ENCODE measurements around the gene RPS10. TPM values are rescaled to one million over a fixed set of nuclear protein-coding genes. Genes with fewer than 3 reads are reported as not detected.
A peak's percentile ranks its signal among the peaks of the same experiment; 100 is the strongest.

RPS10 gene
- polyA plus RNA-seq, 1 donor from 2014 or later: 3,258 TPM

- Histone ChIP-seq H2AFZ (ENCODE audit: low read depth, low read length) (peak overlapping the region; percentile 22), H3K79me2 (replicated peaks; ENCODE audit: insufficient read depth, low read length) (peaks cover 49% of the 10 kb centered on the region), H3K9me2 (ENCODE audit: insufficient read depth, low read length) (no peaks in the 10 kb centered on the region), H3K4me3 (ENCODE audit: low read length) (peak overlapping the region; percentile 97), H3K4me2 (ENCODE audit: low read length) (peak overlapping the region; percentile 83), H3F3A (ENCODE audit: insufficient read depth, low read length, poor library complexity, severe bottlenecking) (no peaks in the 10 kb centered on the region), H3K27me3 (ENCODE audit: insufficient read depth, low read depth, low read length) (no peaks in the 10 kb centered on the region), H3K9ac (ENCODE audit: low read length) (peak overlapping the region; percentile 89), H3K9me3 (ENCODE audit: low read length) (no peaks in the 10 kb centered on the region), H3K36me3 (ENCODE audit: insufficient read depth, low read length) (no peaks in the 10 kb centered on the region), H3K27ac (ENCODE audit: low read length) (peak overlapping the region; percentile 92), H4K20me1 (ENCODE audit: insufficient read depth) (no peaks in the 10 kb centered on the region)
- no peak for TF ChIP-seq SMC3 (conservative IDR thresholded peaks at IDR 0.05; ENCODE audit: poor library complexity)
- TF ChIP-seq MXI1 (conservative IDR thresholded peaks at IDR 0.05; ENCODE audit: poor library complexity, severe bottlenecking): peak; percentile 89
- no peak for TF ChIP-seq RAD21 (conservative IDR thresholded peaks at IDR 0.05)
- peak; percentile 56 for TF ChIP-seq POLR2AphosphoS5 (IDR thresholded peaks at IDR 0.05)
- no peak for TF ChIP-seq EZH2 (IDR thresholded peaks at IDR 0.05; ENCODE audit: borderline replicate concordance, insufficient read depth, low read length, poor library complexity, severe bottlenecking)
- TF ChIP-seq CTCF (IDR thresholded peaks at IDR 0.05; ENCODE audit: poor library complexity, severe bottlenecking): no peak
- peak; percentile 70 for TF ChIP-seq TAF1 (IDR thresholded peaks at IDR 0.05; ENCODE audit: low read depth)
- no peak for TF ChIP-seq EP300 (conservative IDR thresholded peaks at IDR 0.05; ENCODE audit: poor library complexity, severe bottlenecking)
- peak; percentile 81 for TF ChIP-seq REST (IDR thresholded peaks at IDR 0.05; ENCODE audit: borderline replicate concordance)
Observed at GRCh38 chr6:34391786-34392496, 33.9 kb downstream of the RPS10 start.

GRCh38 chr6:34391473-34391785, 34.4 kb downstream of the RPS10 start:
- peak overlapping the region; percentile 22 for H2AFZ ChIP-seq (ENCODE audit: low read depth, low read length)
- H4K20me1 ChIP-seq (ENCODE audit: insufficient read depth): no peaks in the 10 kb centered on the region
- no peaks in the 10 kb centered on the region for H3K9me3 ChIP-seq (ENCODE audit: low read length)
- H3K36me3 ChIP-seq (ENCODE audit: insufficient read depth, low read length): no peaks in the 10 kb centered on the region
- H3K4me2 ChIP-seq (ENCODE audit: low read length): peak overlapping the region; percentile 83
- no peaks in the 10 kb centered on the region for H3F3A ChIP-seq (ENCODE audit: insufficient read depth, low read length, poor library complexity, severe bottlenecking)
- peaks cover 54% of the 10 kb centered on the region for H3K79me2 ChIP-seq (replicated peaks; ENCODE audit: insufficient read depth, low read length)
- no peaks in the 10 kb centered on the region for H3K9me2 ChIP-seq (ENCODE audit: insufficient read depth, low read length)
- H3K27ac ChIP-seq (ENCODE audit: low read length): peak overlapping the region; percentile 92
- H3K9ac ChIP-seq (ENCODE audit: low read length): peak overlapping the region; percentile 89
- TF ChIP-seq REST (IDR thresholded peaks at IDR 0.05; ENCODE audit: borderline replicate concordance) (no peak), EZH2 (IDR thresholded peaks at IDR 0.05; ENCODE audit: borderline replicate concordance, insufficient read depth, low read length, poor library complexity, severe bottlenecking) (no peak), RAD21 (conservative IDR thresholded peaks at IDR 0.05) (no peak), SMC3 (conservative IDR thresholded peaks at IDR 0.05; ENCODE audit: poor library complexity) (no peak), CTCF (IDR thresholded peaks at IDR 0.05; ENCODE audit: poor library complexity, severe bottlenecking) (no peak), EP300 (conservative IDR thresholded peaks at IDR 0.05; ENCODE audit: poor library complexity, severe bottlenecking) (no peak), POLR2AphosphoS5 (IDR thresholded peaks at IDR 0.05) (no peak), TAF1 (IDR thresholded peaks at IDR 0.05; ENCODE audit: low read depth) (no peak), MXI1 (conservative IDR thresholded peaks at IDR 0.05; ENCODE audit: poor library complexity, severe bottlenecking) (no peak)
- no peaks in the 10 kb centered on the region for H3K27me3 ChIP-seq (ENCODE audit: insufficient read depth, low read depth, low read length)
- peak overlapping the region; percentile 97 for H3K4me3 ChIP-seq (ENCODE audit: low read length)

Measured in neural cell (in vitro differentiated cells).